Natural killer cell (primary cell): ENCODE measurements around the gene CEACAM19. TPM values are rescaled to one million over a fixed set of nuclear protein-coding genes. Genes with fewer than 3 reads are reported as not detected.

Source experiments
- ATAC-seq, 3 donors: fragments of 150-1000 bp in 2 of 3; fragments of 200-7000 bp in 1 of 3; cut with Tn5 transposase; 1 replicate in 1 of 3; 2 replicates in 2 of 3; pipeline ENCODE4 v1.10.0; 2021; ENCODE audit warnings: mild to moderate bottlenecking in 2 of 3, moderate library complexity in 2 of 3
- DNase-seq, 2 donors: peaks; one replicate each; pipeline versions ENCODE4 v3.0.0 to v3.0.0-alpha.2; 2013 to 2021; ENCODE audit warnings: mixed read lengths in 1 of 2
- H3K27ac ChIP-seq: one replicate; pipeline ENCODE4 v1.5.1; 2013; ENCODE audit warnings: mild to moderate bottlenecking, low read length
- H3K27me3 ChIP-seq: one replicate; pipeline ENCODE4 v1.6.1; 2013; ENCODE audit warnings: low read length; ENCODE audit not compliant: control insufficient read depth, insufficient read depth
- H3K36me3 ChIP-seq: one replicate; pipeline ENCODE4 v1.6.1; 2013; ENCODE audit warnings: low read length; ENCODE audit not compliant: control insufficient read depth, insufficient read depth
- H3K4me1 ChIP-seq: one replicate; pipeline ENCODE4 v1.6.1; 2013; ENCODE audit warnings: low read length; ENCODE audit not compliant: control insufficient read depth, insufficient read depth
- H3K4me3 ChIP-seq: one replicate; pipeline ENCODE4 v1.5.1; 2013; ENCODE audit warnings: low read length
- H3K9me3 ChIP-seq: one replicate; pipeline ENCODE4 v1.6.1; 2013; ENCODE audit warnings: low read length; ENCODE audit not compliant: control insufficient read depth, insufficient read depth
- H3K27ac Mint-ChIP-seq, 2 donors: one replicate each; pipeline ENCODE4 v1.8.0; 2022; ENCODE audit warnings: mild to moderate bottlenecking in 2 of 2, mixed read lengths in 2 of 2, moderate library complexity in 1 of 2
- H3K27me3 Mint-ChIP-seq, 2 donors: one replicate each; pipeline ENCODE4 v1.8.0; 2022; ENCODE audit warnings: low read depth in 2 of 2, mixed read lengths in 2 of 2
- H3K36me3 Mint-ChIP-seq: one replicate; pipeline ENCODE4 v1.8.0; 2022; ENCODE audit warnings: mixed read lengths
- H3K4me1 Mint-ChIP-seq, 2 donors: one replicate each; pipeline ENCODE4 v1.8.0; 2022; ENCODE audit warnings: mixed read lengths in 2 of 2
- H3K4me3 Mint-ChIP-seq: one replicate; pipeline ENCODE4 v1.8.0; 2022; ENCODE audit warnings: mild to moderate bottlenecking, moderate library complexity, mixed read lengths
- H3K9me3 Mint-ChIP-seq, 2 donors: one replicate each; pipeline ENCODE4 v1.8.0; 2022; ENCODE audit warnings: mixed read lengths in 2 of 2
- WGBS: methylation state at CpG from one replicate; pipeline ENCODE4 v1.1.7; 2013; ENCODE audit warnings: missing lambda C conversion rate; ENCODE audit not compliant: insufficient coverage; 5-methylcytosine and 5-hydroxymethylcytosine counted together
- intact Hi-C: fragments of 100-400 bp; cut with micrococcal nuclease; formaldehyde crosslinking; loops from one replicate; pipeline ENCODE4 v1.14.2; 2022
- total RNA-seq, 4 donors: library from RNA; stranded (reverse); fragments of 120-200 nt in 1 of 4; gene quantifications; one replicate each; pipeline versions ENCODE4 v1.2.3 to v1.2.4, GENCODE V29; 2013 to 2022
- TF ChIP-seq, protein P1 (sequence below): fragments of 200-600 bp; IDR thresholded peaks from one replicate; pipeline ENCODE4 v1.8.0; 2022; ENCODE audit warnings: antibody characterized with exemption

Gene CEACAM19
- total RNA-seq, 3 donors from 2014 or later (not counting 1 experiment from before 2014, with no cell fraction given), result 2.6 to 4.1 (median 2.7) TPM

DNA sequence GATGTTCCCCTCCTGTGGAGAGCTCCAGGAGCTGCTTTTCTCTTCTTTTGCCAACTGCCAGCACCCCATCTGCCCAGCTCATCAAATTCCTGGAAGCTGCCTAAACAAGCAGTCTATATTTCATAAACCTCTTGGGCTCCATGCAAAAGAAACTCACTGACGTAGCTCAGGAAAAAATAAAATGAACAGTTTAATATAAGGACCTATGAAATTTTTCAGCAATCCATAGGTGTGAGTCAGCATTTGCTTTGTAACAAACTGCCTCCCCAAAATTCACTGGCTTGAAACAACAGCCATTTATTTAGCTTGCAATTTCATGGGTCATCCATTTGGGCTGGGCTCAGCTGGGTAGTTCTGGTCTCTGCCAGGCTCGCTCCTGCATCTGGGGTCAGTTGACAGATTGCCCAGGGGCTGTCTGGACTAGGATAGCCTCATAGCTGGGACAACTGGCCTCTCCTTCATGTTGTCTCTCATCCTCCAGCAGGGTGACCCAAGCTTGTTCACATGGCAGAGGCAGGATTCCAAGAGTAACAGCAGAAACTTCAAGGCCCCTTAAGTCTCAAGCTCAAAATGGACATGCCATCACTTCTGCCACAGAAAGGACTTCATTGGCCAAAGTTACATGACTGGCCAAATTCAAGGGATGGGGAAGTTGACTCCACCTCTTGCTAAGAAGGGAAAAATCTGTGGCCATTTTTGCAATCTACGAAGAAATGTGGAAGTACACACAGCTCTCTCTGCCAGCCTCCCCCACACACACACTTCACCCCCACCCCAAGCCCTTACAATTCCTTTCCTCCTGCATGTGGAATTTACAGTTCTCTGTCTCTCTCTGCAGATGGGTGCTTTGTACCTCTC, 35.5 kb upstream of the CEACAM19 start:
- Histone ChIP-seq H3K27me3 (no peaks in the 10 kb centered on the region), H3K4me3 (no peak overlapping the region), H3K27ac (no peak overlapping the region), H3K36me3 (no peaks in the 10 kb centered on the region), H3K9me3 (no peaks in the 10 kb centered on the region), H3K4me1 (no peaks in the 10 kb centered on the region)
- WGBS, result 67% methylated on average over 3 of the region's 3 CpGs
- DNase-seq (no peak), ATAC-seq (no peak)
- H3K27me3 Mint-ChIP-seq, result peaks cover 13 to 16% of the 10 kb centered on the region in 2 donors
- TF ChIP-seq, protein P1, sequence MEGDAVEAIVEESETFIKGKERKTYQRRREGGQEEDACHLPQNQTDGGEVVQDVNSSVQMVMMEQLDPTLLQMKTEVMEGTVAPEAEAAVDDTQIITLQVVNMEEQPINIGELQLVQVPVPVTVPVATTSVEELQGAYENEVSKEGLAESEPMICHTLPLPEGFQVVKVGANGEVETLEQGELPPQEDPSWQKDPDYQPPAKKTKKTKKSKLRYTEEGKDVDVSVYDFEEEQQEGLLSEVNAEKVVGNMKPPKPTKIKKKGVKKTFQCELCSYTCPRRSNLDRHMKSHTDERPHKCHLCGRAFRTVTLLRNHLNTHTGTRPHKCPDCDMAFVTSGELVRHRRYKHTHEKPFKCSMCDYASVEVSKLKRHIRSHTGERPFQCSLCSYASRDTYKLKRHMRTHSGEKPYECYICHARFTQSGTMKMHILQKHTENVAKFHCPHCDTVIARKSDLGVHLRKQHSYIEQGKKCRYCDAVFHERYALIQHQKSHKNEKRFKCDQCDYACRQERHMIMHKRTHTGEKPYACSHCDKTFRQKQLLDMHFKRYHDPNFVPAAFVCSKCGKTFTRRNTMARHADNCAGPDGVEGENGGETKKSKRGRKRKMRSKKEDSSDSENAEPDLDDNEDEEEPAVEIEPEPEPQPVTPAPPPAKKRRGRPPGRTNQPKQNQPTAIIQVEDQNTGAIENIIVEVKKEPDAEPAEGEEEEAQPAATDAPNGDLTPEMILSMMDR, result no peak
- no peak overlapping the region for H3K4me3 Mint-ChIP-seq
- no peaks in the 10 kb centered on the region for H3K4me1 Mint-ChIP-seq
- intact Hi-C loops, result no loop called here
- no peak overlapping the region for H3K27ac Mint-ChIP-seq
- H3K9me3 Mint-ChIP-seq, result no peaks in the 10 kb centered on the region
- no peaks in the 10 kb centered on the region for H3K36me3 Mint-ChIP-seq

DNA sequence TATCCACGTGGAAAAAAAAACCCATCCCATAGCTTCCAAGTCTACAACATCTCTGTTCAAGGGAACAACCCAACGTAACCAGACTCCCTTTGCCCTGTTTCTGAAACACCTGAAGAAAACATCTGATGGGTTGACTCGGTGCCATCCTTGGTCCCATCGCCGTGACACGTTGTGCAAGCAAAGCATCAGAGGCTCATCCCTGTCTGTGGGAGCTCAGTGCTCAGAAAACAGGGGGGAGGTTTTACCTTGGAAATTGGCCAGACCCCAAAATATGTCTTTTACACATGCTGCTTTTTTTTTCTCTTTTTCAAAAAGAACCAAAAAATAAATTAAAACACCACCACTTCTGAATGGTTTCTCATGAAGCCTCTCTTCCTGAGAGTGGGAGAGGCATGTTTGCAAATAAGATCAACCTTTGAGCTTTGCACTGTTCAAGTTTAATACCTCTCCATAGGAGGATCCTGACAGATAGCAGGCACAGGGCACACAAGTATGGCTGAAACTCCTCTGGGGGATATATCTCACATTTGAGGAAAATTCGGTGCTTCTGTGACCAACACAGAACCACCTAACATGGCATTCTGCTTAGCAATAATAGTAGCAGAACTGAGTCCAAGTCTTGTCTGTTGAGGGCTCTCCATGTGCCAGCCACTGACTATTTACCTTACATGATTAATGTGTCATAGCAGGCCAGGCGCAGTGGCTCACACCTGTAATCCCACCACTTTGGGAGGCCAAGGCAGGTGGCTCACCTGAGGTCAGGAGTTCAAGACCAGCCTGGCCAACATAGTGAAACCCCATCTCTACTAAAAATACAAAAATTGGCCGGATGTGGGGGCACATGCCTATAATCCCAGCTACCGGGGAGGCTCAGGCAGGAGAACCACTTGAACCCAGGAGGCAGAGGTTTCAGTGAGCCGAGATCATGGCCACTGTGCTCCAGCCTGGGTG, 34.6 kb upstream of the CEACAM19 start:
- 84% methylated on average over 11 of the region's 11 CpGs for WGBS
- Mint-ChIP-seq H3K27me3 (peaks cover 13 to 16% of the 10 kb centered on the region in 2 donors), H3K27ac (no peak overlapping the region), H3K4me3 (no peak overlapping the region), H3K36me3 (no peaks in the 10 kb centered on the region), H3K9me3 (no peaks in the 10 kb centered on the region), H3K4me1 (no peaks in the 10 kb centered on the region)
- Histone ChIP-seq H3K27me3 (no peaks in the 10 kb centered on the region), H3K36me3 (no peaks in the 10 kb centered on the region), H3K27ac (no peak overlapping the region), H3K4me1 (no peaks in the 10 kb centered on the region), H3K9me3 (no peaks in the 10 kb centered on the region), H3K4me3 (no peak overlapping the region)
- TF ChIP-seq, protein P1, result no peak
- intact Hi-C loops, result no loop called here
- ATAC-seq, result no peak
- no peak for DNase-seq

DNA sequence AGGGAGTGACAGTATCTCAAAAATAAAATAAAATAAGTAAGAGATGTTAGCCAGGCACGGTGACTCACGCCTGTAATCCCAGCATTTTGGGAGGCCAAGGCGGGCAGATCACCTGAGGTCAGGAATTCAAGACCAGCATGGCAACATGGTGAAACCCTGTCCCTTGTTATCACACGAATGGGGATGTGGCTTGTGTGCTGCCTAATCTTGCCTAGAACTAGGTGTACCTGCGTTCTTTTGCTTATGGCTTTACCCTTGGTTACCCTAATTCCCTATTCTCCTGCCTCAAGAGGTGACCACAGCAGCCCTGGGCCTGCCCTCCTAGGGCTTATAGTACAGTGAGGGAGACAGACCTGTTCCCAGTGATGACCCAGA, 33.9 kb upstream of the CEACAM19 start:
- intact Hi-C loops, result no loop called here
- ATAC-seq, result no peak
- no peaks in the 10 kb centered on the region for H3K27me3 ChIP-seq
- TF ChIP-seq, protein P1, result no peak
- H3K9me3 Mint-ChIP-seq, result no peaks in the 10 kb centered on the region
- no peak overlapping the region for H3K27ac ChIP-seq
- no peaks in the 10 kb centered on the region for H3K4me1 ChIP-seq
- H3K9me3 ChIP-seq, result no peaks in the 10 kb centered on the region
- no peak overlapping the region for H3K27ac Mint-ChIP-seq
- DNase-seq, result no peak
- WGBS, result 89% methylated on average over 5 of the region's 5 CpGs
- no peaks in the 10 kb centered on the region for H3K36me3 Mint-ChIP-seq
- H3K36me3 ChIP-seq, result no peaks in the 10 kb centered on the region
- H3K4me1 Mint-ChIP-seq, result no peaks in the 10 kb centered on the region
- H3K27me3 Mint-ChIP-seq, result peaks cover 13 to 16% of the 10 kb centered on the region in 2 donors
- H3K4me3 ChIP-seq, result no peak overlapping the region
- no peak overlapping the region for H3K4me3 Mint-ChIP-seq
